Brain pericyte (primary cell): ENCODE data around the gene LNPK.
"Not testable (repeated sequence)": the region's sequence is repeated elsewhere in the genome, so short reads cannot be mapped to it uniquely, and the experiment has no call there.

Source experiments
- DNase-seq: peaks from one replicate; pipeline ENCODE4 v3.0.0-alpha.2; 2012; ENCODE audit warnings: low read depth, low spot score

LNPK gene

DNA sequence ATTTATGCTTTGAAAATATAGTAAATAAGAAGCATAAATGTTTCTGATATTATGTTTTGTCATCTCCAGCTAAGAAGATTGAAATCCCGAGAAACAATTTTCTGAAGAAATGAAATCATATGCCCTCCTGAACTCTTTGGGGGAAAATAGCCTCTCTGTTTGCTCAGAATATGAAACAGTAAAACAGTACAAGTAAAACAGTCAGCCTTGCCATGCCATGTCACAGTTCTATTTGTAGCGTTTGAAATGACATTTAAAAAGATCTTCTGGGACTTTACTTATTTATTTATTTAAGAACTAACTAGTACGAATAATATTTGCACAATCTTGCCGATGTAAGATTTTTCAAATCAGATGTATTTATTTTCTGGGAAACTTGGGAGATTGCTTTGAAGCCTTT lies 98.0 kb downstream of the LNPK start:
- no peak for DNase-seq

DNA sequence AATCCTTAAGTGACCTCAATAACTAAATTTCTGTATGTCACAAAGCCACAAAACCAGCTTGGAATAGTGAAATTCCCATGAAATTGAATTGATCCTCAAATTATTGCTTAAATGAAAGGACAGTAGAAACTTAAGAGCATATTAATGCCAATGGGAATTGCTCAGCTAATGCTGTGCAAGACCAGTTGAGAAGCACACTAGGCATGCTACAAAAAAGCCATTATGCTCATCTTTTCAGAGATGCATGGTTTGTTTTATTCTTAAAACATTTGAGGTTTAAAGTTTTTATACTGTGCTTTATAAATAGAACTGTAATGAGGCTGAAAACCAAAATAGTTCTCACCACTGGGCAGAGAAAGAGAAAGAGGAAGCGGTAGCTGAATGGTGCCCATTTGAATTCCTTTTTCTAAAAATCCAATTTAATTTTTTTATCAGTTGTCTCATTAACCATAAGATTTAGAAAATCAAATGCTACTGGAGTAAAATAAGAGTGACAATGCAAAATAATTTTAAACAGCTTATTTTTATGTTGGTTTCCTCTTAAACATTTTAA lies 98.6 kb downstream of the LNPK start:
- DNase-seq: no peak

DNA sequence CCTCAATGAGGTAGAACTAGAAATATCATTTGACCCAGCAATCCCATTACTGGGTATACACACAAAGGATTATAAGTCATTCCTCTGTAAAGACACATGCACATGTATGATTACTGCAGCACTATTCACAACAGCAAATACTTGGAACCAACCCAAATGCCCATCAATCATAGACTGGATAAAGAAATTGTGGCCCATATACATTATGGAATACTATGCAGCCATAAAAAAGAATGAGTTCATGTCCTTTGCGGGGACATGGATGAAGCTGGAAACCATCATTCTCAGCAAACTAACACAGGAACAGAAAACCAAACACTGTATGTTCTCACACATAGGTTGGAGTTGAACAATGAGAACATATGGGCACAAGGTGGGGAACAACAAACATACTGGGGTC lies 106.1 kb downstream of the LNPK start:
- not testable (repeated sequence) for DNase-seq

DNA sequence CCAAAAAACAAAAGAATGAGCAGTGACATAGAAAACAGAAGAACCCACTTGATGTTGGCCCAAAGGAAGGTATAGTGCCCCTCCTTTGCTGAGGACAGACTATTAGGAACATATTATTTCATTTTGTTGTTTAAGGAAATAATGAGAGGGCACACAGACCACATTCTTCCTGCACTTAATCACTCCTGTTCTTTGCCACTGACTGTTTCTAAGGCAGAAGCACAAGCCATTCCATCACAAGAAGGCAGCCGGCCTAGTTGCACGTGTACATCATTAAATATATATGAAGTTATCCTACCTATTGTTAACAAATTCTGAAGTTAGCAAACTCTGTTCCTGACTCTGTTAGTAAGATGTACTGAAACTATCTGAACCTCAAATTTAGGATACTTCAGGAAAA lies 110.0 kb downstream of the LNPK start:
- DNase-seq: no peak

DNA sequence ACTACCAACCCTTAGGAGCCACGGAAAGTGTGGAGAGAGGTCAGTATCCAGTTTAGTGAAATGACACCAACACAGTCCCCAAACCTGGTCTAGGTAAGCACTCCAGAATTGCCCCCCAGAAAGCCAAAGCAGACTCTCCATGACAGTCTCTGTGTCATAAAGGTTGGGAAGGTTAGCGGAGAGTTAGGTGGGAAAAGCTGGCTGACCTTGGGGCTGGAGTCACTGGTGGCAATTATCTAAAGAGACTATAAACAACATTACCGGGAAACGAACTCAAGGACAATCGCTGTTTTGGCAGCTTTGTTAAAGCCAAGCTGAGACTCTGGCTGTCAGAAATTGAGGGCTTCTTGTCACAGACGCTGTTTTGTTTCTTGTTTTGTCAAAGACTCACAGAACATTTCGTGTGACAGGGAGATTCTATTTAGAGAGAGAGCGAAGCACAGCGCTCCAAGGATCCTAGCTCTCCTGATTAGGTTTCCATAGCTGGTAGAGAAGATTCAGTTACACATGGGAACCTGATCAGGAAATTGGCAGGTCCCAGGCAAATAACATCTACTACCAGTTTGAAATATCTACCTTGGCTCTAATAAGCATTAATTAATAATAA lies 111.3 kb downstream of the LNPK start:
- no peak for DNase-seq

DNA sequence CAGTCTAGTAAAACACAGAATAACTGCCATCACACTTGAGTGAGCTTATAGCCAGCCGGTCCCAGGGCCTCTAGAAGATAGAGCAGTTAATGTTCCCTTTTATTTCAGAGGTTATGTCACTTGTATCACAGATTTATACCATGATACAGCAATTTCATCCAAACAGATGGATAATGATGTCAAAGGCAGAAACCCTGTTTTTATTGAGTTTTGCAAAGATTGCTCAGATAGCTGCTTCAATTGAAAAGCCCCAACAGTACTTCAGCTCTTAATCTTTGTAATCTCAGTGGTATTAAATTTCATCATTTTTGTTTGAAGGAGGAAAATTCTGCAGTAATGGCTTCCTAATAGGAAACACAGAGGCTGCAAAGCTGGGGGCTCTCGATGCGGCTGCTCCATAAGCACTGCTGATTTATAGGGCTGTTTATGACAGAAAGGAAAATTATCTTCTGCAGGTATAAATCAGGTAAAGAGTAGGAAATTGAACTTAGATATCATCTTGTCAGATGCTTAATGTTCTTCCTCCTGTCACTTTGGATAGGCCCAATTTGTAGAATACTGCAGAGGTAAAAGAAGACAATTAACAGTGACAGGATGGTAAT lies 112.3 kb downstream of the LNPK start:
- no peak for DNase-seq

DNA sequence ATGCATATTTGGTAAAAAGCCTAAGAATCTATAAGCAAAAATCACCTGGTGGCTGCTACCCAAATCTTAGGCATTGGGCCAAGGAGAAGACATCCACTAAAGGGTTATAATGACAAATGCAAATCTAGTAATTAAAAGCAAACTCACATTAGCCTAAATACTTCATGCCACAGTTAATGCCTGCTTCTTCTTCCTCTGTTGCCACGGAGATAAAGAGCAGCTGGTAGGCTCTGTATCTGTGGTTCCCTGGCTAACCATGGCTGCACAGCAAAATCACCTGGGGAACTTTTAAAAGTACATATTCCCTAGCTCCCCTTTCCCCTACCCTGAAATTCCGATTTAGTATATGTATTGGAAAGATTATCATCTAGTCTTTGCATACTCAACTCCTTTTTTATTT lies 114.3 kb downstream of the LNPK start:
- no peak for DNase-seq

DNA sequence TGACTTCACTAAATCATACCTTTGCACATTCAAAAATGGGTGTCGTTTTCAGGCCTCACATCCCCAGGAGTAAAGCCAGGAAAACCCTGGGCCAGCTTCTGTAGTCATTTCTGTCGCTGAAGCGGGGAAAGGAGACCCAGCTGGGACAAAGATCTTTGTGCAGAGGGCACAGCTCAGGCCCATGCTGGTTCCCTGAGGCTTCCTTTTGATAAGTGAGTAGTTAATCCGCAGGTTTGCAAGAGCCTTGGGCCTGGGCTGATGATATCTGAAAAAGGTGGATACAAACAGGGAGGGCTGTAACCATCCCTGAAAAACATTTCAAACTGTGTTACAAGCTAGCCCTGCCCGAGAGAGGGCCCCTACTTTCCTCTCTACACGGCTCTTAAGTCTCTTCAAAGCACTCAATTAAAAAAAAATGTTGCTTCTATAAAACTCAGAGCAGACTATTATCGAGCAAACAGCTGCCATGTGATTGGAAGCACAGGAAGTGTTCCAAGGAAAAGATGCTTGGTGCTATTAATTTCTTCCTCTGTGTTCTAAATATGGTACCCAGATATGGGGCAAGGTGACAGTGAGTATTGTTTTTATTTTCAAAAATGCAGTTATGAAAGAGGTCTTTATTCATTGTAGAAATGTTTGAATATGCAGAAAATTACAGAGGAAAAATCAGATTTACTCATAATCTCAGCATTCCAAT lies 117.2 kb downstream of the LNPK start:
- no peak for DNase-seq

DNA sequence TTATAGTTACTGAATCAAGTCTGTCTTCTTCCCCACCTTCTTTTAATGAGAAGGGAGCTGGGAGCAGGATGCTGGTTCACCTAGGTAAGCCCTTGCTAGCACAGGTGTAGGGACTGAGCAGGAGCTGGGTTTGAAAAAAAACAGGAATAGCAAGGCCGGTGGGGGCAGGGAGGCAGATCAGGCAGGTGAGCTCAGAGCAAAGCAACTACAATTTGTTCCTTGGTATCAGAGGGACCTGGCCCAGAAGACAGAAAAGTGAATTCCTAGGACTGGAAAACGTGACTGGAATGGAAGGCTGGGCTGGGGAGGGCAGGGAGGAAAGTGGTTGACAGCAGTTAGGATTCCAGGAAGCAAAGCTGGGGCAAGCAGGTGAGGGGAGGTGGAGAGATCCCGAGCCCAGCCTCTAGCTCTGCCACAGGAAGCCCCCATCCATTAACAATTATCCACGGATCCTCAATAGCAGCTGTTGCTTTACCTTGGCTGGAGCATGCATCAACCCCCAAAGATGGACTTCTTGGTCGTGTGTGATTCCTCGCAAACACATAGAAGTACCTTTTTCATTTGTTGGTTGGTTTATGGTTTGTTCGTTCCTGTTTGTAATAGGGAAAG lies 118.4 kb downstream of the LNPK start:
- DNase-seq: no peak

DNA sequence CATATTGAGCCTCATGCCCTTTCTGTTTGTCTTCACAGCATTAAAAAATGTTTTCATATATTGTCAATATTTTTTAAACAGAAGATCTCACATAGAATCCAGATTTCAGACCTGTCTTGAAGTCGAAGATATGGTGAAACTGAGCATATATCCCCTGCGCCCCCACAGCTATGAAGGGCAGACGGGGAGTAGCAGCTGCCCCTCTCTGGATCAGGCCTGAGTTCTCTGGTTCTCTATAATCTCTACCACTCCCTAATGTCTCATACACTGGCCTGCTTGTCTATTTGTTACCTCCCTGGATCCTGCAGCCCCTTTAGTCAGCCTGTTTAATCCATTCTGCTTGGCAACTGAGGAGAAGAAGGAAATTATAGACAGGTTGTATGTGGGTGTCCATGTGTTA lies 122.4 kb downstream of the LNPK start:
- no peak for DNase-seq

DNA sequence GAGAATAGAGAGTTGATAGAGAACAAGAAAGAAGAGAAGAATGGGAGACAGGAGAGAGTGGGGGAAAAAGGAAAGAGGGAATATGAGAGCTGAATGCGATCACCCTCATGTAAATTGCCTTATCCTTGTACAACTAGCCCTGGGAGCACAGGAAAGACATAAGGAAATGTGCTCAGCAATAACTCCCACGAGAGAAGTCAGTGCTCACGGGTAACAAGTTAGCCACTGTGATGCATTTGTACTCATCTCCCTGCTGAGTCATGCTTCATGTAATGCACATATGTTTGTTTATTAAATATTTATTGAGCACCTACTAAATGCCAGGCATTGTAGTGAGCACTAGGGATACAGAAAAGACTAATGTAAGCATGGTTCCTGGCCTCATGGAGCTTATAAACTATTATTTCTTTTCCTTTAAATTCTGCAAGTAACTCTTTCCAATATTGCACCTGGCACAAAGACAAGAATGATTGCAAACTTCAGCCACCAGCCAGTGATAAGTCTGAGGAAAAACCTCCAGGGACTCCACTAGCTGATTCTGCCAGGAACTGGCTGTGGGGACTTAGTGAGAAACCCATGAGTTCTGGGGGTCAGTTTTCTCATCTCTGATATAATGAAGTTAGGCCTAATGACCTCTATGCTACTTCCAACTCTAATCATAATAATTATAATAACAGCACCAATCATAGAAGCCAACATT lies 124.1 kb downstream of the LNPK start:
- no peak for DNase-seq

DNA sequence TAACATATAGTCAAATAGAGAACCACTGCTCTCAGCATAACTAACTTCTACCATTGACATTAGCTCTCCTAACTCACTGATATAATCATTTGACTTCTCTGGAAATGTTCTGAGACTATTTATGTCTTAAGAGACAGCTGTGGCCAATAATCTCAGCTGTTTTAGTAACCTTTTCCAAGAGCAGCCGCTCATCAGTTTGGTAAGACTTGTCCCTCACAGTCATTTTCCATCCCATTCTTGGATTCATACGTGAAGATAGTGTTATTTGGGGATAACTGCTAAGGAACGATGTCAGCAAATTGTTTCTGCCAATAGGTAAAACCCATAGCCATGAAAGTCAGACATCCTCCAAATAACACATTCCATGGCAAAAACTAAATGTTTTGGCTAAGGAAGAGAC lies 127.8 kb downstream of the LNPK start:
- no peak for DNase-seq
